Upper lobe of right lung (tissue), 1 donor: ENCODE measurements around the gene FBXW11. TPM values are rescaled to one million over a fixed set of nuclear protein-coding genes. Genes with fewer than 3 reads are reported as not detected.
"Not testable (repeated sequence)": the region's sequence is repeated elsewhere in the genome, so short reads cannot be mapped to it uniquely, and the experiment has no call there.

Experiments
- ATAC-seq: fragments of 200-7000 bp; cut with Tn5 transposase; one replicate; pipeline ENCODE4 v1.9.1; 2020; ENCODE audit warnings: mild to moderate bottlenecking, moderate library complexity
- DNase-seq: peaks from one replicate; pipeline ENCODE4 v3.0.0-alpha.2; 2020
- H3K27ac ChIP-seq: fragments of 200-600 bp; one replicate; pipeline ENCODE4 v1.8.0; 2022
- H3K27me3 ChIP-seq: fragments of 200-600 bp; one replicate; pipeline ENCODE4 v1.8.0; 2022; ENCODE audit warnings: mild to moderate bottlenecking
- H3K36me3 ChIP-seq: fragments of 200-600 bp; one replicate; pipeline ENCODE4 v1.8.0; 2022
- H3K4me1 ChIP-seq: fragments of 200-600 bp; one replicate; pipeline ENCODE4 v1.8.0; 2022
- H3K4me3 ChIP-seq: fragments of 200-600 bp; one replicate; pipeline ENCODE4 v1.8.0; 2022; ENCODE audit warnings: mild to moderate bottlenecking
- H3K9me3 ChIP-seq: fragments of 200-600 bp; one replicate; pipeline ENCODE4 v1.8.0; 2022
- CTCF ChIP-seq: fragments of 200-600 bp; IDR thresholded peaks from one replicate; pipeline ENCODE4 v1.8.0; 2022; ENCODE audit warnings: antibody characterized with exemption
- intact Hi-C: fragments of 100-400 bp; cut with DNase I; formaldehyde crosslinking; loops from one replicate; pipeline ENCODE4 v1.11.0; 2022
- total RNA-seq: library from RNA; stranded (reverse); fragmentation: NEBNext Ultra II Directional; extraction: Animal tissue kit (Norgen Biotek cat#: 25700); gene quantifications from one replicate; pipeline ENCODE4 v1.2.1, GENCODE V29; 2021
- donor health status: DM: no; HTN: yes; CAD: no; lungs with severe emphysema.

The FBXW11 gene
- total RNA-seq, 1 donor from 2014 or later, result 61.8 TPM

DNA sequence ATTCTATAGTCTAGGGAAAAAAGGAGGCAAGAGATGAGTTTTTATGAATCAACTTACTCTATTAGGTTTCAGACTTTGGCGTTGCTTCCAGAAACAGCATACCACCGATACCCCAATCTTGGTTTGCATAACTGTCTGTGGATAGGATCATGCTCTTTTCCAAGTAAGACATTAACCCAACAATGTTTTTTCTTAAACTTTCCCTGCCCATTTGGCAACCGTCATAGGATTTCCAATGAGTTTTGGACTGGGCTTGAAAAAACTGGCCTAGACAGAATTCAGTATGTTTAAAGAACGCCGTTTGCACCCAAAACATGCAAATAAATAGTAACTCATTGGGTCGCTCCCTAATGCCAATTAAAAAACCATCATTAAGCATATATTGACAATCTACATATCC is 114.8 kb downstream of the FBXW11 start:
- DNase-seq, result no peak
- H3K27me3 ChIP-seq, result no peaks in the 10 kb centered on the region
- H3K4me3 ChIP-seq, result no peak overlapping the region
- peaks cover 6% of the 10 kb centered on the region for H3K4me1 ChIP-seq
- H3K36me3 ChIP-seq, result peaks cover 43% of the 10 kb centered on the region
- H3K9me3 ChIP-seq, result no peaks in the 10 kb centered on the region
- no peak overlapping the region for H3K27ac ChIP-seq
- intact Hi-C loops, result no loop called here
- no peak for TF ChIP-seq CTCF
- no peak for ATAC-seq

DNA sequence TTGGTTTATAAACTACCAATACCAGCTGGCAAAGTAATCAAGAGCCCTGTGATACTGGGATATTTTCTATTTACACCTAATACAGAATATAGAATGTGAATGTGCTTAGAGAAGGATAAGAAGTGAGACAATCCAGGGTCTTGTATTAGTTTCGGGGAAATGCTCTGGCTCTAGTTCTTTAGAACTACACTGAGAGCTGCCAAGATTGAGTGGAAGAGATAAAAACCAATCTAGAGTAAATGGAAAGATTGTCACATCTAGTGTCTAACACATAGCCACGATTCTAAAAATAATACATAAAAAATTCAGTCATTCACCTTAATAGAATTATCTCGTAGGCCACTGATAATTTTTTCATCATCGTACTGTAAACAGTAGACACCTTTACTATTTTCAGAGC is 115.3 kb downstream of the FBXW11 start:
- no peak for TF ChIP-seq CTCF
- intact Hi-C loops, result no loop called here
- no peaks in the 10 kb centered on the region for H3K27me3 ChIP-seq
- H3K27ac ChIP-seq, result no peak overlapping the region
- peaks cover 2% of the 10 kb centered on the region for H3K4me1 ChIP-seq
- peaks cover 43% of the 10 kb centered on the region for H3K36me3 ChIP-seq
- no peak for DNase-seq
- H3K4me3 ChIP-seq, result no peak overlapping the region
- no peaks in the 10 kb centered on the region for H3K9me3 ChIP-seq
- no peak for ATAC-seq

- no peaks in the 10 kb centered on the region for H3K4me1 ChIP-seq
- H3K36me3 ChIP-seq, result peaks cover 49% of the 10 kb centered on the region
- H3K9me3 ChIP-seq, result no peaks in the 10 kb centered on the region
- ATAC-seq (no peak), DNase-seq (no peak)
- H3K27me3 ChIP-seq, result no peaks in the 10 kb centered on the region
- no peak for TF ChIP-seq CTCF
- H3K4me3 ChIP-seq, result no peak overlapping the region
- intact Hi-C loops, result no loop called here
- H3K27ac ChIP-seq, result no peak overlapping the region
Observed at GRCh38 chr5:171888051-171888481, 118.4 kb downstream of the FBXW11 start.

DNA sequence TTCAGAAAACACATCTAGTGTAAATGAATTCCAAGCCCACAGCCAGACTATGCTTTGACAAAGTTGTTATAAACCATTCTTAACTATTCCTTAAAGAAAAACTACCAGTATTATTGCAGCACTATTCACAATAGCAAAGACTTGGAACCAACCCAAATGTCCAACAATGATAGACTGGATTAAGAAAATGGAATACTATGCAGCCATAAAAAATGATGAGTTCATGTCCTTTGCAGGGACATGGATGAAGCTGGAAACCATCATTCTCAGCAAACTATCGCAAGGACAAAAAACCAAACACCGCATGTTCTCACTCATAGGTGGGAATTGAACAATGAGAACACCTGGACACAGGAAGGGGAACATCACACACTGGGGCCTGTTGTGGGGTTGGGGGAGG is 120.4 kb downstream of the FBXW11 start:
- H3K27ac ChIP-seq, intact Hi-C loops, H3K27me3 ChIP-seq, H3K4me3 ChIP-seq, H3K9me3 ChIP-seq, ATAC-seq, H3K4me1 ChIP-seq, DNase-seq: not testable (repeated sequence)
- peaks cover 41% of the 10 kb centered on the region for H3K36me3 ChIP-seq

DNA sequence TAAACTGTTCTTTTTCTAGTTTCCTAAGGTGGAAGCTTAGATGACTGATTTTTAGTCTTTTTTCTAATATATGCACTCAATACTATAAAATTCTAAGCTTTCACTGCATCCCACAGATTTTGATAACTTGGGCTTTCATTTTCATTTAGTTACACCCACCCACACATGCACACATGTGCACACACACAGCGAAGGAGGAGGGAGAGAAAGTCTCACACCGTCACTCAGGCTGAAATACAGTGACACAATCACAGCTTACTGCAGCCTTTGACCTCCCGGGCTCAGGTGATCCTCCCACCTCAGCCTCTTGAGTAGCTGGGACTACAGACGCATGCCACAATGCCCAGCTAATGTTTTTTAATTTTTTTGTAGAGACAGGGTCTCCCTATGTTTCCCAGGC is 124.3 kb downstream of the FBXW11 start:
- H3K4me3 ChIP-seq, result no peak overlapping the region
- intact Hi-C loops, result no loop called here
- no peak for DNase-seq
- no peaks in the 10 kb centered on the region for H3K4me1 ChIP-seq
- H3K36me3 ChIP-seq, result peaks cover 16% of the 10 kb centered on the region
- no peak overlapping the region for H3K27ac ChIP-seq
- no peak for ATAC-seq
- H3K9me3 ChIP-seq, result no peaks in the 10 kb centered on the region
- H3K27me3 ChIP-seq, result no peaks in the 10 kb centered on the region
- TF ChIP-seq CTCF, result no peak

GRCh38 chr5:171874234-171874633 is 132.2 kb downstream of the FBXW11 start:
- no peaks in the 10 kb centered on the region for H3K27me3 ChIP-seq
- no peak overlapping the region for H3K27ac ChIP-seq
- no peak for TF ChIP-seq CTCF
- peaks cover 75% of the 10 kb centered on the region for H3K36me3 ChIP-seq
- no peak for DNase-seq
- intact Hi-C loops, result no loop called here
- H3K9me3 ChIP-seq, result no peaks in the 10 kb centered on the region
- peak; percentile 80 for ATAC-seq
- no peaks in the 10 kb centered on the region for H3K4me1 ChIP-seq
- H3K4me3 ChIP-seq, result no peak overlapping the region
